ENCODE results near the gene PCNX2.

The PCNX2 gene

GRCh38 chr1:233255145-233255544, 40.4 kb downstream of the PCNX2 start:
- no peak for DNase-seq

DNA sequence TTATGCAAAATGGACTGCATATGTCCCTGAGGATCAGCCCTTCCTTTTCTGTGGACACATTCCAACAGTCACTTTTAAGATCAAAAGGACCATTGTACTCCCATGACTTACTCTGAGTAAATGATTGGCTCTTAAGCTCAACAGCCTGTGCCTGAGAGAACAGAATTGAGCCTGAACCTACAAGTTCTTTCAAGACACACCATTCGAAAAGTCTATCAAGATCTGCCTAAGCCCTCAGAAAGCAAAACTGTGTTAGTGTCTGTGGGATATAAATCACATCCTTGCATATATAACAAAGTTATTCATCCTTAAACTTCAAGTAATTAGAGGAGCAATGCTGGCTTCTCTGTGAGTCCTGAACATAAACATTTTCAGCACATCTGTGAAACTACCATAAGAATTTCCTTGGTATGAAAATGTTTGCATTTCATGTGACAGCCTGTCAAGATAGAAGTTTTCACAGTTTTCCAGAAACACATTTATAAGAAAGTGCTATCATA, 41.6 kb downstream of the PCNX2 start:
- no peak for DNase-seq

DNA sequence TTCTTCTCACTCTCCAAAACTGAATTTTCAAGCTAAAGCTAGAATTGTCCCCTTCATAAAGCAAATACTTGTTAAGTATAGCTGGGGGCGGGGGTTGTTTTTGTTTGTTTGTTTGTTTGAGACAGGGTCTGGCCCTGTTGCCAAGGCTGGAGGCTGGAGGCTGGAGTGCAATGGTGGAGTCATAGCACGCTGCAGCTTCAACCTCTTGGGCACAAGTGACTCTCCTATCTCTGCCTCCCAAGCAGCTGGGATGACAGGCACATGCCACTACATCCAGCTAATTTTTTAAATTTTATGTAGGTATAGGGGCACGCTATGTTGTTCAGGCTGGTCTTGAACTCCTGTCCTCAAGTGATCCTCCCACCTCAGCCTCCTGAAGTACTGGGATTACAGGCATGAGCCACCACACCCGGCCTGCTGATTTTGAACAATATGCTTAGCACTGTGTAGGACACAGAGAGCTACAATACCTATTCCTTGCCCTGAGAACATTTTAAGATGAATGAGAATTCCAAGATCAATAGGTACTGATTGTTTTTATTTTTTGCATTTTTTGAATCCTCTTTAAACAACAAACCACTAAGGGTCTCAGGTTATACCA, 42.2 kb downstream of the PCNX2 start:
- no peak for DNase-seq

DNA sequence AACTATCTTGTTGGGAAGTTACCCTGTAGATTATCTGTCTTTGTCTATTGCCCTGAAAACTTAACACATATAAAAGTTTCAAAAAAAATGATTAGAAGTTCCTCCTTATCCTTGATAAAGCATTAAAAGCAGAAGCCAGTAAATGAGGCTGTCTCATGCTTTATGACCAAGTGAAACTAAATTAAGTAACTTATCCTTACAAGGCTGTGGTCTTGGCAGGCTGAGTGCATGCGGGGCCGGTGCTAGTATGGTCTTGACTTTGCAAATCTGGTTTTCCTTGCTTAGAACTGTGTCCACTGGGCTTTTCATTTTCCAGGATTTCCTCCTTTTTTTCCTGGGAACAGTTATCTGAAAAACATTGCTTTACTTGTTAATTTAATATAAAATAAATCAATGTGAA, 43.1 kb downstream of the PCNX2 start:
- DNase-seq: no peak

GRCh38 chr1:233251201-233251720, 44.3 kb downstream of the PCNX2 start:
- DNase-seq: no peak

- DNase-seq: no peak
These were observed 47.5 kb downstream of the PCNX2 start for GRCh38 chr1:233248014-233248413.

DNA sequence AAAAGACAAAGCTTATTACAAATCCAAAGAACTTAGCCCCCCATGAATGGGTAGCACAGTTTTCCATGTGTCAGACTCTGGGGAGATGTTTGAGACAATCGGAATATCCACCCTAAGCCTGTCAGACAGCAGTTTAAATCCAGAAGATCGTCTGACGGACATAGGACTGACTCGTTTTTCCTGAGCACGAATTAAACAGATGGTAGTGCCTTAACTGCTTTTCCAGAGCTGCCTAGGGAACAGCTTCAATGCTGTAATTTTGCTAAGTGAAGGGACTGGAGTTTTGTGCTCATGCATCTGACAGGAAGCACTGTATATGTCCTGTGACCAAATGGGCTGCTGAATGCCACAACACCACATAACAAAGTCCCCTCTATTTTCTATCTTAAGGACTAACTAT, 48.6 kb downstream of the PCNX2 start:
- no peak for DNase-seq

DNA sequence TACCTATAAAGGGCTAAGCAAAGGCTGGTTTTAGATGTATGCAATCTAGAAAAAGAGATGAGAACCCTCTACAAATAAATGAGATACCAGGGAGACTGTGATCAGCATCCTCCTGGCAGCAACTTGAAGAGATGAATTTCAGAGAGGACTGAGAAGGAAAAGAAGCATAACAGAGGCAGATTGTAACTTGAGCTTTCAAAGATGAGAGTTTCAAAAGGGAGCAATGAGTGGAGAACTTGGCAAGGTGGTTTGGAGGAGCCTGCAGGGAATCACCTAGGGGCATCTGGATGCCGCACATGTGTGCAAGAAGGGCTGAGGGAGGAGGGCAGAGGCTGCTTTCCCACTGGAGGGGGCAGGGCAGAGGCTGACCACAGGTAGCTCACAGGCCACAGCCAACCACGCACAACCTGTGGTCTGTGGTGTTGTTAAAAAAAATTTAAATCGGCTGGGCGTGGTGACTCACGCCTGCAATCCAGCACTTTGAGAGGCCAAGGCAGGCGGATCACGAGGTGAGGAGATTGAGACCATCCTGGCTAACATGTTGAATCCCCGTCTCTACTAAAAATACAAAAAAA, 50.2 kb downstream of the PCNX2 start:
- DNase-seq: no peak

- DNase-seq: no peak
These were observed 51.3 kb downstream of the PCNX2 start for GRCh38 chr1:233244183-233244582.

- DNase-seq: no peak
These were observed 52.6 kb downstream of the PCNX2 start for GRCh38 chr1:233242827-233243483.

- DNase-seq: no peak
These were observed 53.8 kb downstream of the PCNX2 start for GRCh38 chr1:233241759-233242158.

GRCh38 chr1:233240829-233241682, 54.5 kb downstream of the PCNX2 start:
- peak in 1 of 2 experiments; percentile 22 for DNase-seq

DNA sequence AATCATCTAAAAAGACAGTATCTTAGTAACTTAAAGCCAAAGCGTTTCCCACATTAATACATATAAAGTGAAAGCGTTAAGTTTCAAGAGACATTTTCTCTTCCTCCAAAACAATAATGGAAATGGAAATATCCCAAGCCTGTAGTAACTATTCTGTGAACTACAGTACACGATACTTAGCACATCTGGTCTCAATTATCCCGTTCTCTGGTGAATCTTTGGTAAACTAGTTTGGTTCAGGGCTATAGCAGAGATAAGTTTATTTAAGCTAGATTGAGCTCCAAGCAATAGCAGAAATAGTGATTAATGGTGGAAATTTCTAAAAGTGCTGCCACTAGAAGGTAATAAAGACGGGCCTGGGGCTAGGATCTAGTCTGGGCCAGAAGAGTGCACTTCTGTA, 55.2 kb downstream of the PCNX2 start:
- DNase-seq: no peak

DNA sequence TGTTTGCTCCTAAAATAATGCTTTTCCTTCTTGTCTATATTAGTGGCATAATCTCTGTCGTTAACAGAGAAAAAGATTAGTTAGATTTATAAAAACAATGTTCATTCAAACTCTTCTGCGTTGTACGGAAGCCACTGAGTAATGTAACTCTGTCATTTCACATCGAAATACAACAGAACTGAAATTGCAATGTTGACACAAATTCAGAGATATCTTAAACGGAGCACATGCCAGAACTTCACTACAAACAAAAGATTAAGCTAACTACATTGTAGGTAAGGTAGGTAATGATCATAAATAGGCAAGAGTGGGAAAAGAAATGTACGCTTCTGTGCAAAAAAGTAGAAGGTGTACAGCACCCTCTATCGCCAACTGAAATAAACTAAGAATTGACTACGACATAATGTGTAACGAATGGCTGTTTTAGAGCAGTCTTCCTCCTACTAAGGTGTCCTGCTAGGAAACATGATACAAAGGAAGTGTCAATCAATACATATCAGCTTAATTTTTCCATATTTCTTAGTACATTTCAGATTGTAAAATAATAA, 56.6 kb downstream of the PCNX2 start:
- DNase-seq: no peak

- DNase-seq: no peak
These were observed 57.9 kb downstream of the PCNX2 start for GRCh38 chr1:233237647-233238046.

DNA sequence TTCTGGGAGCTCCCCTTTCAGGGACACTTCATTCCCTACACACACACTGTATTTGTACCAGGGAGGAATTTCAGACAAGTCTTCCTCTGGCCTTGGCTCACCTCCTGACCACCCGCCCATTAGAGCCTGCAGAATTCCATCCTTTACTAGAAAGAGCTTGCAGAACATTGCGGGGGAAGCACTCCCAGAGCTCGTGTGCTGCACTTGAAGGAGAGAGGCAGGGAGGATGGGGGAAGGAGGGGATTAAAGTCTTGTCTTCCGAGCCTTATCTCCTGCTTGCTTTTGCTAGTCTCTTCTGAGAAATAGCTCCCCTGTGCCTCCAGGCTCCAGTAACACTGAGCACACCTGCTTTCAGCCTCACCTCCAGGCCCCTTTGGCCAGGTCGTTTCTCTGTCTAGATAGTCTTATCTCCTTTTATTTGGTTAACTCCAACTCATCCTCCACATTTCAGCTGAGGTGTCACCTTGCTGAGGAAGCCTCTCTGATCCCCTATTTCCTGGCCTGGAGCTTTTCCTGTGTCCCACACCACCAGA, 62.0 kb downstream of the PCNX2 start:
- DNase-seq: no peak

- no peak for DNase-seq
These were observed 65.5 kb downstream of the PCNX2 start for GRCh38 chr1:233230011-233230410.

GRCh38 chr1:233229288-233229687, 66.2 kb downstream of the PCNX2 start:
- no peak for DNase-seq

DNA sequence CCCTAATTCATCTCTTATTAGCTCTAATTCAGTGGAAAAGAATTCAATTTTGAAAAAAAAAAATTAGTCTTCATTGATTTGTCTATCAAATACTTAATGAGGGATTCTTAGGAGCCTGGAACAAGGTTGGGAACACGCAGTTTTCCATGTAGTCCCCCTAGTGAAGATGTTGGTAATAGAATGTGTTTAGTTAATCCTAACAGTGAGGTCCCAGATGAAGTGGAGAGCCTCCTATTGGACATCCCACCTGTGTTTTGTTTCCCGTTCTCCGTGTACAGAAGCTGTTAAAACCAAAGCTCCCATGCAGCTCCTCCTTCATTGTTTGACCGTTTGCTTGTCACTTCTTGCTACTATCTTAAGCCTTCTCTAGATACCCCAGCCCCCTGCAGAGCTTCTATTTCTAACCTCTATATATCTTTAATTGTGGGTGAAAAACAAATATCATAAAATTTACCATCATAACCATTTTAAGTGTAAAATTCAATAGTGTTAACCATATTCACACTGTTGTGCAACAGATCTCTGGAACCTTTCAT, 67.5 kb downstream of the PCNX2 start:
- DNase-seq: no peak

DNA sequence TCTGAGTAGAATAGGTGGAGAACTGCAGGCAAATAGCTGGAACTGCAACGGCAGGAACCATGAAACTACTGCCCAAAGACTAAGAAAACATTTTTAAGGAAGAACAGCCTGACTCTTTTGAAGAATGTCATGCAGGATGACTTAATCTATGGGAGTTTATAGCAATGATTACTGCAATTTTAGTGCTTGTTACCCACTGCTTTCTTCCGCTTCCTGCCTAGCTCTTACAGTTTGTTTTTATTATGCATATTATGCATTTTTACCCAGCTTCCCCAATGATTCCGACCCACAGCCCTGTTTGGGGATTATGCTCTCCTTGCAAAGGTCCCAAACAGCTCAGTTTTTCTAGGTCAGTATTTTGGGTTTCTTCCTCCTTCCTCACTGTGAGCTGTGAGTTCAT, 71.2 kb downstream of the PCNX2 start:
- no peak for DNase-seq

- DNase-seq: no peak
These were observed 77.7 kb downstream of the PCNX2 start for GRCh38 chr1:233217832-233218231.

- DNase-seq: no peak
These were observed 79.5 kb downstream of the PCNX2 start for GRCh38 chr1:233216009-233216408.
